Transverse colon (tissue), 4 donors: ENCODE measurements around the gene RBFOX1. TPM values are rescaled to one million over a fixed set of nuclear protein-coding genes. Genes with fewer than 3 reads are reported as not detected.

Source experiments
- DNase-seq: peaks from one replicate; pipeline ENCODE4 v3.0.0-alpha.2; 2019
- H3K27ac ChIP-seq, 4 donors: fragments of 200-600 bp; sonication (generic); 2 replicates each; pipeline ENCODE4 v1.5.1; 2016 to 2018; ENCODE audit warnings: inconsistent platforms in 4 of 4
- H3K27me3 ChIP-seq: fragments of 200-600 bp; sonication (generic); 2 replicates; pipeline ENCODE4 v1.5.1; 2017; ENCODE audit warnings: inconsistent platforms
- H3K36me3 ChIP-seq, 4 donors: fragments of 200-600 bp; sonication (generic); 2 replicates each; pipeline ENCODE4 v1.5.1; 2017 to 2019; ENCODE audit warnings: inconsistent platforms in 4 of 4
- H3K4me1 ChIP-seq, 4 donors: fragments of 200-600 bp; sonication (generic); 2 replicates each; pipeline ENCODE4 v1.5.1; 2017 to 2020; ENCODE audit warnings: inconsistent platforms in 4 of 4
- H3K4me3 ChIP-seq, 4 donors: fragments of 200-600 bp; sonication (generic); 1 replicate in 1 of 4; 2 replicates in 3 of 4; pipeline versions ENCODE4 v1.5.1 to v1.6.1; 2017 to 2019; ENCODE audit warnings: inconsistent platforms in 4 of 4
- H3K9me3 ChIP-seq, 2 donors: fragments of 200-600 bp; sonication (generic); 2 replicates each; pipeline ENCODE4 v1.5.1; 2017 to 2019; ENCODE audit warnings: inconsistent platforms in 2 of 2
- EP300 ChIP-seq: sonication (generic); formaldehyde crosslinking; IDR thresholded peaks from one replicate; pipeline ENCODE4 v1.6.1; 2017; ENCODE audit warnings: antibody characterized with exemption, low read depth
- POLR2A ChIP-seq: fragments of 450-650 bp; IDR thresholded peaks from one replicate; pipeline ENCODE4 v1.6.1; 2016; ENCODE audit warnings: antibody characterized with exemption, mild to moderate bottlenecking, moderate library complexity
- POLR2AphosphoS5 ChIP-seq, 3 donors: sonication (generic); formaldehyde crosslinking; IDR thresholded peaks; one replicate each; pipeline ENCODE4 v1.6.1; 2016; ENCODE audit warnings: antibody characterized with exemption in 3 of 3
- WGBS, 2 donors: methylation state at CpG; one replicate each; pipeline ENCODE4 v1.1.5; 2018; ENCODE audit warnings: low coverage in 1 of 2; 5-methylcytosine and 5-hydroxymethylcytosine counted together
- in situ Hi-C, 4 donors: fragments of 200-750 bp; cut with MboI; loops; one replicate each; pipeline versions ENCODE4 v1.15.0 to v1.15.1; 2017; ENCODE audit warnings: low sequenced_read_pairs in 3 of 4, low pct_ligation_motif_present in 1 of 4, low pct_unique_long_range_greater_than_20kb in 1 of 4
- intact Hi-C: fragments of 100-400 bp; cut with DNase I; formaldehyde crosslinking; loops from one replicate; pipeline ENCODE4 v1.15.1; 2023; ENCODE audit warnings: low total_unique reads
- total RNA-seq, 4 donors: library from RNA; depleted of rRNA; stranded (reverse); fragments of >200 nt; gene quantifications; one replicate each; pipeline ENCODE4 v1.1.0, GENCODE V29; 2016
- TF ChIP-seq, protein P1 (sequence below), 5 experiments: fragments of 200-600 bp in 3 of 5; fragments of 450-650 bp in 2 of 5; sonication (generic) in 3 of 5; IDR thresholded peaks; 1 replicate in 2 of 5; 2 replicates in 3 of 5; pipeline ENCODE4 v1.5.1; 2016 to 2017; ENCODE audit warnings: antibody characterized with exemption in 5 of 5, inconsistent platforms in 3 of 5, mild to moderate bottlenecking in 2 of 5, moderate library complexity in 1 of 5

RBFOX1 gene
- total RNA-seq, 4 donors from 2014 or later: 2.3 to 8.2 (median 3.2) TPM

DNA sequence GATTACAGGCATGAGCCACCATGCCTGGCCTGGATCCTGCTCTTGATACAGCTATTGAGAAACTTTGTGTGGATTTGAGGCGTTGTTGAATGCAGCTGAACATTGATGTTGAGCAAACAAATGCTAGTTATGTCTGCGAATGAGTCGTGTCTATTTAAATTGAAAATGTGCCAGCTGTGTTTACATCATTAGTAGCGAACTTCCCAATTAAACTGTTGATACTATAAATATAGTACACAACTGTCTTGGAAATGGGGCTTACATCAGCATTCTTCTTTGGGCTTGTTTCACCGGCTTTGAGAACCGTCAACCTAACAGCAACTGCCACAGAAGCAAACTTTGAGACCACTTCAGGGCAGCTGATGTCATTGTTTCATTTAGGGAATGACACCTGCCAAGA lies 251.9 kb downstream of the RBFOX1 start:
- in situ Hi-C loops: no loop called here
- 62 to 69% methylated on average over 3 to 6 of the region's 6 CpGs for WGBS, 2 donors

DNA sequence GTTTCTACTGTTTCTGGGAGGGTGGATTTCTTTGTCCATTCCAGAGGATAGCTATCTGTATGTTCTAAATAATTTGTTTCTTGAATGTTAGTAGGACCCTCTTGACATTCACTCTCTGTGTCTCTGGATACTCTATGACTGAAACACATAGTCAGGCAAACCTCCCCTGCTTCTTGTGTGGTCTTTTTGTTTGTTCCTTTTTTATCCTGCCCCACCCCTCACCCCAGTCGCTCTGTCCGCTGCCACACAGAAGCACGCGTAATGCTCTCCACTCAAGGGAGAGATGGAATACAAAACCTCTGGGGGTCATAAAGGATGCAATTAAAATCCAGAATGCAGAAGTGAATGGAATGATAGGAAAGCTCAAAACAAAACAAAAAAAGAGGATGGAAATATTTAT lies 253.1 kb downstream of the RBFOX1 start:
- H3K4me1 ChIP-seq: no peaks in the 10 kb centered on the region
- no peak overlapping the region for H3K4me3 ChIP-seq
- in situ Hi-C loops: no loop called here
- H3K27ac ChIP-seq: no peak overlapping the region
- WGBS, 2 donors: 66 to 72% methylated on average over 4 of the region's 4 CpGs
- no peaks in the 10 kb centered on the region for H3K36me3 ChIP-seq
- no peaks in the 10 kb centered on the region for H3K27me3 ChIP-seq
- TF ChIP-seq POLR2AphosphoS5 (IDR thresholded peaks at IDR 0.05) (no peak), POLR2A (no peak), EP300 (no peak)
- TF ChIP-seq, protein P1, sequence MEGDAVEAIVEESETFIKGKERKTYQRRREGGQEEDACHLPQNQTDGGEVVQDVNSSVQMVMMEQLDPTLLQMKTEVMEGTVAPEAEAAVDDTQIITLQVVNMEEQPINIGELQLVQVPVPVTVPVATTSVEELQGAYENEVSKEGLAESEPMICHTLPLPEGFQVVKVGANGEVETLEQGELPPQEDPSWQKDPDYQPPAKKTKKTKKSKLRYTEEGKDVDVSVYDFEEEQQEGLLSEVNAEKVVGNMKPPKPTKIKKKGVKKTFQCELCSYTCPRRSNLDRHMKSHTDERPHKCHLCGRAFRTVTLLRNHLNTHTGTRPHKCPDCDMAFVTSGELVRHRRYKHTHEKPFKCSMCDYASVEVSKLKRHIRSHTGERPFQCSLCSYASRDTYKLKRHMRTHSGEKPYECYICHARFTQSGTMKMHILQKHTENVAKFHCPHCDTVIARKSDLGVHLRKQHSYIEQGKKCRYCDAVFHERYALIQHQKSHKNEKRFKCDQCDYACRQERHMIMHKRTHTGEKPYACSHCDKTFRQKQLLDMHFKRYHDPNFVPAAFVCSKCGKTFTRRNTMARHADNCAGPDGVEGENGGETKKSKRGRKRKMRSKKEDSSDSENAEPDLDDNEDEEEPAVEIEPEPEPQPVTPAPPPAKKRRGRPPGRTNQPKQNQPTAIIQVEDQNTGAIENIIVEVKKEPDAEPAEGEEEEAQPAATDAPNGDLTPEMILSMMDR (IDR thresholded peaks at IDR 0.05): no peak
- no peak for DNase-seq
- H3K9me3 ChIP-seq: no peaks in the 10 kb centered on the region
- intact Hi-C loops: no loop called here

More for the DNA sequence above, 251.9 kb downstream of the RBFOX1 start:
- TF ChIP-seq, protein P1 (IDR thresholded peaks at IDR 0.05): no peak
- TF ChIP-seq POLR2AphosphoS5 (IDR thresholded peaks at IDR 0.05) (no peak), POLR2A (no peak), EP300 (no peak)
- intact Hi-C loops: no loop called here
- Histone ChIP-seq H3K27ac (no peak overlapping the region), H3K9me3 (no peaks in the 10 kb centered on the region), H3K27me3 (no peaks in the 10 kb centered on the region), H3K36me3 (no peaks in the 10 kb centered on the region), H3K4me3 (no peak overlapping the region), H3K4me1 (no peaks in the 10 kb centered on the region)
- DNase-seq: no peak

GRCh38 chr16:7590934-7591333 lies 258.3 kb downstream of the RBFOX1 start:
- in situ Hi-C loops (no loop called here), intact Hi-C loops (no loop called here)
- DNase-seq: no peak
- WGBS, 2 donors: 83 to 100% methylated on average over 1 to 4 of the region's 4 CpGs
- Histone ChIP-seq H3K4me3 (no peak overlapping the region), H3K27ac (no peak overlapping the region), H3K4me1 (no peaks in the 10 kb centered on the region), H3K9me3 (no peaks in the 10 kb centered on the region), H3K36me3 (no peaks in the 10 kb centered on the region), H3K27me3 (no peaks in the 10 kb centered on the region)
- TF ChIP-seq POLR2AphosphoS5 (IDR thresholded peaks at IDR 0.05) (no peak), EP300 (no peak), POLR2A (no peak)
- TF ChIP-seq, protein P1 (IDR thresholded peaks at IDR 0.05): no peak

DNA sequence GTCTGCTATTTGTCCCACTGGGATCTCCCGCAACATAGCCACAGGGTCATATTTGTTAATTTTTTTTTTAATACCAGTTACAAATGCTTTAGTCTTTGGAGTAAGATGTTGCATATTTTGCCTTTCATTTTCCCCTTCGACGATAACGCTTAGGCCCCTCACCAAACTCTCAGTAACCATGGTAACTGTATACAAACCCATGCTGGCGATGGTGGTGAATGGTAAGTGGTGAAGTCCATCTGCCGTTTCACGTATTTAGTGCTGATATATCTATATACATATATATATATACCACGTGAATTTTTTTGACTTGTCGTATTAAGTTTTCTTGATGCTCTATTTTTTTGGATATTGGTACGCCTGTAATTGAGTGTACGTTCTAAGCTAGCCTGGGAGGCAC lies 263.7 kb downstream of the RBFOX1 start:
- Histone ChIP-seq H3K36me3 (no peaks in the 10 kb centered on the region), H3K9me3 (no peaks in the 10 kb centered on the region), H3K4me1 (no peaks in the 10 kb centered on the region), H3K4me3 (no peak overlapping the region), H3K27me3 (no peaks in the 10 kb centered on the region), H3K27ac (no peak overlapping the region)
- intact Hi-C loops (no loop called here), in situ Hi-C loops (no loop called here)
- WGBS, 2 donors: 88 to 94% methylated on average over 11 of the region's 11 CpGs
- TF ChIP-seq EP300 (no peak), POLR2A (no peak), POLR2AphosphoS5 (IDR thresholded peaks at IDR 0.05) (no peak)
- TF ChIP-seq, protein P1 (IDR thresholded peaks at IDR 0.05): no peak
- DNase-seq: no peak
